HCT116 (cell line): ENCODE data around the gene SECISBP2. TPM values are rescaled to one million over a fixed set of nuclear protein-coding genes. Genes with fewer than 3 reads are reported as not detected.

ENCODE experiments used
- ATAC-seq: fragments of 200-7000 bp; cut with Tn5 transposase; 2 replicates; pipeline ENCODE4 v1.9.1; 2020; ENCODE audit warnings: mild to moderate bottlenecking, moderate library complexity
- BruUV-seq: library from RNA; stranded (reverse); fragments of 400-500 nt; replicated peaks from 2 replicates; lab custom pipeline; 2021; lab: Mats Ljungman, UMichigan
- CTCF ChIA-PET: fragments of 300-600 bp; sonication (Branson Sonifier 250); formaldehyde crosslinking; loops from one replicate; lab custom pipeline; 2021; ENCODE audit warnings: antibody characterized with exemption; lab: Charles Lee
- POLR2A ChIA-PET: fragments of 300-600, 350-600 bp; sonication (Branson Sonifier 250); formaldehyde crosslinking; loops from one replicate; lab custom pipeline; 2021; ENCODE audit warnings: antibody characterized with exemption; lab: Charles Lee
- RAD21 ChIA-PET, 2 experiments: fragments of 300-600 bp; sonication (Branson Sonifier 250); formaldehyde crosslinking; loops; one replicate each; lab custom pipeline; 2023; ENCODE audit warnings: low total read pairs in 2 of 2; ENCODE audit not compliant: uncharacterized antibody in 2 of 2, unreplicated experiment in 2 of 2, low non-redundant PET in 1 of 2; lab: Charles Lee
- DNase-seq: peaks from one replicate; pipeline ENCODE4 v3.0.0-alpha.2; 2010; ENCODE audit warnings: low read depth, low spot score
- H2AFZ ChIP-seq: fragments of 200-600 bp; shearing (Covaris generic), sonication (generic); 2 replicates; pipeline ENCODE4 v1.6.1; 2017; ENCODE audit warnings: low read depth, mixed run types, mixed read lengths, antibody characterized with exemption, low read length; ENCODE audit not compliant: poor library complexity, severe bottlenecking
- H3K27ac ChIP-seq: 2 replicates; pipeline ENCODE4 v1.5.1; 2012; ENCODE audit warnings: low read depth, low read length
- H3K27me3 ChIP-seq: fragments of 200-600 bp; sonication (generic); 2 replicates; pipeline ENCODE4 v1.6.1; 2016; ENCODE audit warnings: mixed run types, low read length, mixed read lengths; ENCODE audit not compliant: insufficient read depth
- H3K36me3 ChIP-seq, 2 experiments: fragments of 200-500 bp in 1 of 2; fragments of 200-600 bp in 1 of 2; sonication (Bioruptor generic) in 1 of 2; sonication (generic) in 1 of 2; 2 replicates each; pipeline versions ENCODE4 v1.5.1 to v1.6.1; 2014 to 2016; ENCODE audit warnings: low read length in 2 of 2, inconsistent platforms in 1 of 2, mixed read lengths in 1 of 2, mixed run types in 1 of 2; ENCODE audit not compliant: insufficient read depth in 2 of 2, control insufficient read depth in 1 of 2
- H3K4me1 ChIP-seq, 2 experiments: fragments of 200-600 bp in 1 of 2; sonication (generic) in 1 of 2; 2 replicates each; pipeline versions ENCODE4 v1.5.1 to v1.6.1; 2012 to 2017; ENCODE audit warnings: low read length in 2 of 2, inconsistent platforms in 1 of 2, mild to moderate bottlenecking in 1 of 2, mixed read lengths in 1 of 2, mixed run types in 1 of 2, moderate library complexity in 1 of 2; ENCODE audit not compliant: insufficient read depth in 2 of 2, control insufficient read depth in 1 of 2
- H3K4me2 ChIP-seq: fragments of 200-600 bp; sonication (generic); 2 replicates; pipeline ENCODE4 v1.6.1; 2017; ENCODE audit warnings: mixed run types, low read length, mixed read lengths
- H3K4me3 ChIP-seq, 2 experiments: fragments of 200-600 bp in 1 of 2; sonication (generic) in 1 of 2; replicated peaks in 1 of 2; 2 replicates each; pipeline ENCODE4 v1.5.1; 2011 to 2016; ENCODE audit warnings: low read length in 2 of 2, control low read depth in 1 of 2, low read depth in 1 of 2, mild to moderate bottlenecking in 1 of 2, mixed read lengths in 1 of 2, mixed run types in 1 of 2
- H3K79me2 ChIP-seq: fragments of 200-600 bp; sonication (generic); 2 replicates; pipeline ENCODE4 v1.6.1; 2017; ENCODE audit warnings: mild to moderate bottlenecking, mixed run types, low read length, moderate library complexity, mixed read lengths; ENCODE audit not compliant: insufficient read depth
- H3K9ac ChIP-seq: fragments of 200-600 bp; sonication (generic); 2 replicates; pipeline ENCODE4 v1.6.1; 2016; ENCODE audit warnings: low read length, mixed read lengths
- H3K9me2 ChIP-seq: fragments of 200-600 bp; sonication (generic), shearing (Covaris generic); 2 replicates; pipeline ENCODE4 v1.6.1; 2017; ENCODE audit warnings: mixed run types, mild to moderate bottlenecking, moderate library complexity; ENCODE audit not compliant: insufficient read depth
- H3K9me3 ChIP-seq, 2 experiments: fragments of 200-500 bp in 1 of 2; fragments of 200-600 bp in 1 of 2; sonication (Bioruptor generic) in 1 of 2; sonication (generic) in 1 of 2; 2 replicates each; pipeline ENCODE4 v1.6.1; 2014 to 2017; ENCODE audit warnings: low read length in 2 of 2, mixed read lengths in 2 of 2, inconsistent platforms in 1 of 2, low read depth in 1 of 2, mild to moderate bottlenecking in 1 of 2, mixed run types in 1 of 2, moderate library complexity in 1 of 2; ENCODE audit not compliant: control insufficient read depth in 1 of 2, insufficient read depth in 1 of 2
- H4K20me1 ChIP-seq: fragments of 200-600 bp; sonication (generic), shearing (Covaris generic); 2 replicates; pipeline ENCODE4 v1.6.1; 2017; ENCODE audit warnings: mixed run types, mild to moderate bottlenecking, moderate library complexity; ENCODE audit not compliant: insufficient read depth
- CBX3 ChIP-seq: IDR thresholded peaks from 2 replicates; pipeline ENCODE4 v1.6.1; 2012; ENCODE audit warnings: low read depth
- EGR1 ChIP-seq: IDR thresholded peaks from 2 replicates; pipeline ENCODE4 v1.6.1; 2012; ENCODE audit warnings: low read depth
- ELF1 ChIP-seq: IDR thresholded peaks from 2 replicates; pipeline ENCODE4 v1.6.1; 2012; ENCODE audit warnings: low read depth, borderline replicate concordance
- EZH2phosphoT487 ChIP-seq: fragments of 200-600 bp; IDR thresholded peaks from 2 replicates; pipeline ENCODE4 v1.6.1; 2018; ENCODE audit warnings: antibody characterized with exemption, borderline replicate concordance
- FOSL1 ChIP-seq: IDR thresholded peaks from 2 replicates; pipeline ENCODE4 v1.6.1; 2012; ENCODE audit warnings: low read depth
- POLR2AphosphoS5 ChIP-seq: IDR thresholded peaks from 2 replicates; pipeline ENCODE4 v1.6.1; 2011; ENCODE audit warnings: mild to moderate bottlenecking, low read depth, low read length, moderate library complexity
- RAD21 ChIP-seq: IDR thresholded peaks from 2 replicates; pipeline ENCODE4 v1.6.1; 2012; ENCODE audit warnings: low read depth, mild to moderate bottlenecking
- SIN3A ChIP-seq: IDR thresholded peaks from 2 replicates; pipeline ENCODE4 v1.6.1; 2012; ENCODE audit warnings: low read depth
- SP1 ChIP-seq: IDR thresholded peaks from 2 replicates; pipeline ENCODE4 v1.6.1; 2012; ENCODE audit warnings: low read depth
- intact Hi-C: fragments of 100-400 bp; cut with micrococcal nuclease; formaldehyde crosslinking; loops from 2 replicates; pipeline ENCODE4 v1.10.0; 2022
- total RNA-seq: library from RNA; stranded (reverse); gene quantifications from one replicate; pipeline ENCODE4 v1.2.1, GENCODE V29; 2021; ENCODE audit not compliant: unreplicated experiment
- TF ChIP-seq, protein P1 (sequence below): IDR thresholded peaks from 2 replicates; pipeline ENCODE4 v1.6.1; 2012
- TF ChIP-seq, protein P2 (sequence below): IDR thresholded peaks from 2 replicates; pipeline ENCODE4 v1.6.1; 2012; ENCODE audit warnings: low read depth
- TF ChIP-seq, protein P3 (sequence below): IDR thresholded peaks from 2 replicates; pipeline ENCODE4 v1.6.1; 2012
- TF ChIP-seq, protein P4 (sequence below), 3 experiments: fragments of 200-600 bp in 1 of 3; sonication (generic) in 1 of 3; IDR thresholded peaks in 2 of 3; conservative IDR thresholded peaks in 1 of 3; 2 replicates each; pipeline ENCODE4 v1.5.1; 2012 to 2017; ENCODE audit warnings: low read depth in 2 of 3, low read length in 2 of 3, antibody characterized with exemption in 1 of 3, borderline replicate concordance in 1 of 3, control low read depth in 1 of 3, mild to moderate bottlenecking in 1 of 3, mixed read lengths in 1 of 3, mixed run types in 1 of 3, moderate library complexity in 1 of 3; ENCODE audit not compliant: insufficient read depth in 1 of 3

The SECISBP2 gene
- total RNA-seq, 1 experiment from 2014 or later = 41.6 TPM

DNA sequence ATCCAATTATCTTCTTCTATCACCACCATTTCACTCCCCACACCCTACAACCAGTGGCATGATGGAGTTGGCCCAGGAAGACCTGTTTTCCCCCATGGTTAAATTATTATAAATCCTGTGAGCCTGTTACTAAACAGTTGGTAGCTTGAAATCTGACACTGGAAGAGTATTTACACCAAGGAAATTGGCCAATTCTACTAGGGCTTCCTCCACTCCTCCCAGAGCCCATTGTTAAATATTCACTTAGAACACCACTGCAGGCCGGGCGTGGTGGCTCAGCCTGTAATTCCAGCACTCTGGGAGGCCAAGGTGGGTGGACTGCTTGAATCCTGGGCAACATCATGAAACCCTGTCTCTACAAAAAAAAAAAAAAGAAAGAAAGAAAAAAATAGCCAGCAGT lies 39.7 kb upstream of the SECISBP2 start:
- Histone ChIP-seq H4K20me1 (no peaks in the 10 kb centered on the region), H3K9ac (no peak overlapping the region), H3K4me2 (no peak overlapping the region), H3K4me3 (no peak overlapping the region), H3K9me3 (peaks cover 5 to 7% of the 10 kb centered on the region in 2 experiments; a peak in 2 of 4 replicates), H3K27ac (no peak overlapping the region), H3K9me2 (no peaks in the 10 kb centered on the region), H3K4me1 (no peaks in the 10 kb centered on the region), H3K79me2 (no peaks in the 10 kb centered on the region), H3K36me3 (no peaks in the 10 kb centered on the region), H2AFZ (no peak overlapping the region), H3K27me3 (no peaks in the 10 kb centered on the region)
- POLR2A ChIA-PET = no interaction called here
- DNase-seq (no peak), ATAC-seq (no peak)
- RAD21 ChIA-PET = interaction anchor here in 1 of 2 experiments (0.6 kb wide), 1 partner anchor 222 kb away, joined by 3 read pairs; no protein-coding TSS in a partner anchor
- intact Hi-C loops = loop anchor here (5.0 to 10.0 kb wide), 4 partner anchors 244 to 1324 kb away; a partner anchor contains a TSS
- TF ChIP-seq EZH2phosphoT487 (no peak), FOSL1 (no peak)
- TF ChIP-seq, protein P1, sequence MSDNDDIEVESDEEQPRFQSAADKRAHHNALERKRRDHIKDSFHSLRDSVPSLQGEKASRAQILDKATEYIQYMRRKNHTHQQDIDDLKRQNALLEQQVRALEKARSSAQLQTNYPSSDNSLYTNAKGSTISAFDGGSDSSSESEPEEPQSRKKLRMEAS = no peak
- CTCF ChIA-PET = interaction anchor here (0.6 to 1.5 kb wide), 12 partner anchors 9 to 683 kb away, joined by 3 to 8 read pairs (median 4); no protein-coding TSS in a partner anchor
- BruUV-seq = no TSS peak

DNA sequence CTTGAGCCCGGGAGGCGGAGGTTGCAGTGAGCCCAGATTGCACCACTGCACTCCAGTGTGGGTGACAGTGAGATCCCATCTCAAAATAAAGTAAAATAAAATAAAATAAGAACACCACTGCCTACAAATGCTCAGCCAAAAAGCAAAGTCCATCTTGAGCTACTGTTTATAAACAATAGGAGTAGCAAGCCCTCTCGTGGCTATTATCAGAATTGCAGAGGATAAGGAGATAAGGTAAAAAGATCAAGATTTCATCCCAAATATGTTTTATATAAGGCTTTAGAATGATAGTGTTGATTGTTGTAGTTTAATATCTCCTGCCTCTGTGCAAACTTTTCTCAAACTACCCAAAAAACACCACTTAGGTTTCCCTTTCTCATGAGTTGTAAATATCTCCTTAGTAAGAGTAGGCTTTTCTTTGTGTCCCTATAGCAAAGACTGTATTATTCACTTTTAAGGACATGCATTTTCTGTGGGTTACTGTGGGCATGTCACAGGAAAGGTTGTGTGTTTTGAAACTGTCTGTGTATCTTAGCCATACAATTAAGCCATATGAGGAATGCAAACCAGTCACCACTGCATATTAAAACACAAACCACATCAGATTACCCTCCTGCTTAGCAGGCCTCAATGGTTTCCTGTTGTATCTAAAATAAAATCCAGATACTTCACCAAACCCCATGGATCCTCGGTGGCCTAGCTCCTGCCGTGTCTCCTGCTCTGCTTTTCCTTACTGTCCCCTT lies 39.1 kb upstream of the SECISBP2 start:
- Histone ChIP-seq H3K27ac (no peak overlapping the region), H3K36me3 (no peaks in the 10 kb centered on the region), H3K4me1 (no peaks in the 10 kb centered on the region), H3K9ac (no peak overlapping the region), H3K79me2 (no peaks in the 10 kb centered on the region), H2AFZ (no peak overlapping the region), H4K20me1 (no peaks in the 10 kb centered on the region), H3K4me3 (no peak overlapping the region), H3K4me2 (no peak overlapping the region), H3K27me3 (no peaks in the 10 kb centered on the region), H3K9me3 (peaks cover under 1 to 4% of the 10 kb centered on the region in 2 experiments; a peak in 1 of 4 replicates), H3K9me2 (no peaks in the 10 kb centered on the region)
- ATAC-seq = peak; percentile 67
- ChIA-PET CTCF (interaction anchor here (0.6 to 1.5 kb wide), 12 partner anchors 9 to 684 kb away, joined by 3 to 8 read pairs (median 4); no protein-coding TSS in a partner anchor), POLR2A (no interaction called here), RAD21 (interaction anchor here (0.6 kb wide), 2 partner anchors 223 to 477 kb away, joined by 3 read pairs; no protein-coding TSS in a partner anchor)
- peak; percentile 36 for DNase-seq
- no TSS peak for BruUV-seq
- intact Hi-C loops = loop anchor here (1.0 to 10.0 kb wide), 5 partner anchors 244 to 1324 kb away; a partner anchor contains a TSS
- TF ChIP-seq, protein P2, sequence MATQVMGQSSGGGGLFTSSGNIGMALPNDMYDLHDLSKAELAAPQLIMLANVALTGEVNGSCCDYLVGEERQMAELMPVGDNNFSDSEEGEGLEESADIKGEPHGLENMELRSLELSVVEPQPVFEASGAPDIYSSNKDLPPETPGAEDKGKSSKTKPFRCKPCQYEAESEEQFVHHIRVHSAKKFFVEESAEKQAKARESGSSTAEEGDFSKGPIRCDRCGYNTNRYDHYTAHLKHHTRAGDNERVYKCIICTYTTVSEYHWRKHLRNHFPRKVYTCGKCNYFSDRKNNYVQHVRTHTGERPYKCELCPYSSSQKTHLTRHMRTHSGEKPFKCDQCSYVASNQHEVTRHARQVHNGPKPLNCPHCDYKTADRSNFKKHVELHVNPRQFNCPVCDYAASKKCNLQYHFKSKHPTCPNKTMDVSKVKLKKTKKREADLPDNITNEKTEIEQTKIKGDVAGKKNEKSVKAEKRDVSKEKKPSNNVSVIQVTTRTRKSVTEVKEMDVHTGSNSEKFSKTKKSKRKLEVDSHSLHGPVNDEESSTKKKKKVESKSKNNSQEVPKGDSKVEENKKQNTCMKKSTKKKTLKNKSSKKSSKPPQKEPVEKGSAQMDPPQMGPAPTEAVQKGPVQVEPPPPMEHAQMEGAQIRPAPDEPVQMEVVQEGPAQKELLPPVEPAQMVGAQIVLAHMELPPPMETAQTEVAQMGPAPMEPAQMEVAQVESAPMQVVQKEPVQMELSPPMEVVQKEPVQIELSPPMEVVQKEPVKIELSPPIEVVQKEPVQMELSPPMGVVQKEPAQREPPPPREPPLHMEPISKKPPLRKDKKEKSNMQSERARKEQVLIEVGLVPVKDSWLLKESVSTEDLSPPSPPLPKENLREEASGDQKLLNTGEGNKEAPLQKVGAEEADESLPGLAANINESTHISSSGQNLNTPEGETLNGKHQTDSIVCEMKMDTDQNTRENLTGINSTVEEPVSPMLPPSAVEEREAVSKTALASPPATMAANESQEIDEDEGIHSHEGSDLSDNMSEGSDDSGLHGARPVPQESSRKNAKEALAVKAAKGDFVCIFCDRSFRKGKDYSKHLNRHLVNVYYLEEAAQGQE = no peak
- no peak for TF ChIP-seq SIN3A
- TF ChIP-seq POLR2AphosphoS5 = no peak
- peak; percentile 78 for TF ChIP-seq RAD21
- no peak for TF ChIP-seq ELF1
- no peak for TF ChIP-seq CBX3
- TF ChIP-seq, protein P3, sequence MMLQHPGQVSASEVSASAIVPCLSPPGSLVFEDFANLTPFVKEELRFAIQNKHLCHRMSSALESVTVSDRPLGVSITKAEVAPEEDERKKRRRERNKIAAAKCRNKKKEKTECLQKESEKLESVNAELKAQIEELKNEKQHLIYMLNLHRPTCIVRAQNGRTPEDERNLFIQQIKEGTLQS = no peak
- no peak for TF ChIP-seq EGR1
- TF ChIP-seq FOSL1 = no peak
- no peak for TF ChIP-seq SP1
- TF ChIP-seq, protein P4, sequence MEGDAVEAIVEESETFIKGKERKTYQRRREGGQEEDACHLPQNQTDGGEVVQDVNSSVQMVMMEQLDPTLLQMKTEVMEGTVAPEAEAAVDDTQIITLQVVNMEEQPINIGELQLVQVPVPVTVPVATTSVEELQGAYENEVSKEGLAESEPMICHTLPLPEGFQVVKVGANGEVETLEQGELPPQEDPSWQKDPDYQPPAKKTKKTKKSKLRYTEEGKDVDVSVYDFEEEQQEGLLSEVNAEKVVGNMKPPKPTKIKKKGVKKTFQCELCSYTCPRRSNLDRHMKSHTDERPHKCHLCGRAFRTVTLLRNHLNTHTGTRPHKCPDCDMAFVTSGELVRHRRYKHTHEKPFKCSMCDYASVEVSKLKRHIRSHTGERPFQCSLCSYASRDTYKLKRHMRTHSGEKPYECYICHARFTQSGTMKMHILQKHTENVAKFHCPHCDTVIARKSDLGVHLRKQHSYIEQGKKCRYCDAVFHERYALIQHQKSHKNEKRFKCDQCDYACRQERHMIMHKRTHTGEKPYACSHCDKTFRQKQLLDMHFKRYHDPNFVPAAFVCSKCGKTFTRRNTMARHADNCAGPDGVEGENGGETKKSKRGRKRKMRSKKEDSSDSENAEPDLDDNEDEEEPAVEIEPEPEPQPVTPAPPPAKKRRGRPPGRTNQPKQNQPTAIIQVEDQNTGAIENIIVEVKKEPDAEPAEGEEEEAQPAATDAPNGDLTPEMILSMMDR (IDR thresholded peaks at IDR 0.05 in 2 of 3, conservative IDR thresholded peaks at IDR 0.05 in 1 of 3; ENCODE audit: borderline replicate concordance in 1 of 3, insufficient read depth in 1 of 3, low read depth in 2 of 3, low read length in 2 of 3) = peak; percentile 50 to 74 (median 67); a peak in 5 of 6 replicates
